ENCODE results near the gene AKIRIN2. TPM values are rescaled to one million over a fixed set of nuclear protein-coding genes. Genes with fewer than 3 reads are reported as not detected.
A peak's percentile ranks its signal among the peaks of the same experiment; 100 is the strongest.

AKIRIN2 gene
- total and polyA plus RNA-seq, 12 donors = 14.8 to 56.0 (median 43.1) TPM

GRCh38 chr6:87738000-87738399 lies 36.0 kb upstream of the AKIRIN2 start:
- peak overlapping the region in 1 of 10 donors; percentile 37 for H3K27ac ChIP-seq
- intact Hi-C loops (cut with DNase I) = no loop called here
- no peak overlapping the region for H3K4me3 ChIP-seq
- TF ChIP-seq CTCF (IDR thresholded peaks at IDR 0.05) = no peak
- DNase-seq (no peak), ATAC-seq (no peak)
- H3K27me3 ChIP-seq = no peaks in the 10 kb centered on the region
- H3K36me3 ChIP-seq = no peaks in the 10 kb centered on the region
- peaks cover 0 to 20% (median 0%) of the 10 kb centered on the region in 9 donors for H3K4me1 ChIP-seq
- 80 to 96% methylated on average over 3 of the region's 3 CpGs for WGBS, 2 donors
- no peaks in the 10 kb centered on the region for H3K9me3 ChIP-seq

- WGBS, 2 donors = 82% methylated on average over 3 of the region's 5 CpGs
- DNase-seq = no peak
- Histone ChIP-seq H3K27me3 (no peaks in the 10 kb centered on the region), H3K9me3 (no peaks in the 10 kb centered on the region), H3K27ac (peak overlapping the region in 1 of 10 donors; percentile 52), H3K36me3 (no peaks in the 10 kb centered on the region), H3K4me1 (peaks cover 0 to 20% (median 7%) of the 10 kb centered on the region in 9 donors), H3K4me3 (no peak overlapping the region)
- no peak for TF ChIP-seq CTCF (IDR thresholded peaks at IDR 0.05)
- ATAC-seq = no peak
- intact Hi-C loops (cut with DNase I) = no loop called here
Measured at GRCh38 chr6:87736809-87737540, 34.9 kb upstream of the AKIRIN2 start.

GRCh38 chr6:87731818-87732661 lies 30.0 kb upstream of the AKIRIN2 start:
- H3K9me3 ChIP-seq = no peaks in the 10 kb centered on the region
- ATAC-seq (peak; percentile 81 to 95 (median 86)), DNase-seq (peak; percentile 82 to 85)
- no peaks in the 10 kb centered on the region for H3K27me3 ChIP-seq
- no peaks in the 10 kb centered on the region for H3K36me3 ChIP-seq
- intact Hi-C loops (cut with DNase I) = no loop called here
- H3K4me1 ChIP-seq = peaks cover 4 to 44% (median 14%) of the 10 kb centered on the region in 9 donors
- peak overlapping the region in 1 of 10 donors; percentile 8 for H3K4me3 ChIP-seq
- no peak for TF ChIP-seq CTCF (IDR thresholded peaks at IDR 0.05)
- 11 to 15% methylated on average over 4 of the region's 4 CpGs for WGBS, 2 donors
- peak overlapping the region in 8 of 10 donors; percentile 10 to 79 (median 37) for H3K27ac ChIP-seq

GRCh38 chr6:87731080-87731479 lies 29.0 kb upstream of the AKIRIN2 start:
- Histone ChIP-seq H3K4me3 (no peak overlapping the region), H3K27ac (peak overlapping the region in 5 of 10 donors; percentile 21 to 79 (median 45))

More at GRCh38 chr6:87731080-87731479, 29.0 kb upstream of the AKIRIN2 start:
- intact Hi-C loops (cut with DNase I) = no loop called here
- H3K36me3 ChIP-seq = no peaks in the 10 kb centered on the region
- no peak for ATAC-seq
- peaks cover 4 to 44% (median 14%) of the 10 kb centered on the region in 9 donors for H3K4me1 ChIP-seq
- no peaks in the 10 kb centered on the region for H3K27me3 ChIP-seq
- TF ChIP-seq CTCF (IDR thresholded peaks at IDR 0.05) = no peak
- no peak for DNase-seq
- no peaks in the 10 kb centered on the region for H3K9me3 ChIP-seq
